GM12801 (cell line): Measurements from ENCODE around the gene DENND1B.

Source experiments
- CTCF ChIP-seq: IDR thresholded peaks from one replicate; pipeline ENCODE4 v1.5.1; 2011; ENCODE audit warnings: control low read depth; ENCODE audit not compliant: insufficient read length; ENCODE audit errors: extremely low read depth

DENND1B gene

GRCh38 chr1:197773856-197774255 lies 1.4 kb downstream of the DENND1B start:
- TF ChIP-seq CTCF = no peak

GRCh38 chr1:197771904-197772556 lies 3.2 kb downstream of the DENND1B start:
- no peak for TF ChIP-seq CTCF

GRCh38 chr1:197771386-197771785 lies 3.9 kb downstream of the DENND1B start:
- no peak for TF ChIP-seq CTCF

GRCh38 chr1:197770243-197770642 lies 5.0 kb downstream of the DENND1B start:
- no peak for TF ChIP-seq CTCF

GRCh38 chr1:197769287-197769686 lies 6.0 kb downstream of the DENND1B start:
- TF ChIP-seq CTCF = no peak

- TF ChIP-seq CTCF = no peak
Observed at GRCh38 chr1:197768014-197768805, 7.1 kb downstream of the DENND1B start.

GRCh38 chr1:197763769-197764168 lies 11.5 kb downstream of the DENND1B start:
- TF ChIP-seq CTCF = no peak
